Bronchial epithelial cell (primary cell): ENCODE data around the gene SLC52A3. TPM values are rescaled to one million over a fixed set of nuclear protein-coding genes. Genes with fewer than 3 reads are reported as not detected.
A peak's percentile ranks its signal among the peaks of the same experiment; 100 is the strongest.
"Not testable (repeated sequence)": the region's sequence is repeated elsewhere in the genome, so short reads cannot be mapped to it uniquely, and the experiment has no call there.

Experiments used
- DNase-seq: peaks from one replicate; pipeline ENCODE4 v3.0.0-alpha.2; 2010; ENCODE audit warnings: low read depth
- FAIRE-seq: peaks from 2 replicates; lab custom pipeline; 2011; peaks lifted over from hg19 to GRCh38; lab: Jason Lieb, UNC
- H3K27me3 ChIP-seq: 2 replicates; pipeline ENCODE4 v1.5.1; 2011; ENCODE audit warnings: low read length; ENCODE audit not compliant: control insufficient read depth, insufficient read depth
- H3K36me3 ChIP-seq: 2 replicates; pipeline ENCODE4 v1.5.1; 2011; ENCODE audit warnings: low read length; ENCODE audit not compliant: control insufficient read depth, insufficient read depth
- H3K4me3 ChIP-seq: 2 replicates; pipeline ENCODE4 v1.5.1; 2011; ENCODE audit warnings: mild to moderate bottlenecking, low read depth, low read length, control low read depth
- CTCF ChIP-seq: IDR thresholded peaks from 2 replicates; pipeline ENCODE4 v1.5.1; 2011; ENCODE audit warnings: mild to moderate bottlenecking, moderate library complexity, low read length, control low read depth, inconsistent platforms; ENCODE audit not compliant: insufficient read depth, severe bottlenecking
- total RNA-seq: library from RNA; depleted of rRNA; stranded (reverse); fragments of >200 nt; gene quantifications from 2 replicates; pipeline ENCODE4 v1.2.1, GENCODE V29; 2014

Gene SLC52A3
- total RNA-seq = 0.26 and 0.53 TPM in 2 replicates

- H3K4me3 ChIP-seq = no peak within 1 kb of the TSS
- peak; percentile 97 for FAIRE-seq
- no peaks in the 10 kb centered on the region for H3K36me3 ChIP-seq
- TF ChIP-seq CTCF = peak; percentile 74
- peak; percentile 66 for DNase-seq
- no peaks in the 10 kb centered on the region for H3K27me3 ChIP-seq
Observed at GRCh38 chr20:768426-768978, at the start of gene SLC52A3. SLC52A3 (minus strand) TSS chr20:768500; CDS start chr20:765774, 2,726 bp downstream.

DNA sequence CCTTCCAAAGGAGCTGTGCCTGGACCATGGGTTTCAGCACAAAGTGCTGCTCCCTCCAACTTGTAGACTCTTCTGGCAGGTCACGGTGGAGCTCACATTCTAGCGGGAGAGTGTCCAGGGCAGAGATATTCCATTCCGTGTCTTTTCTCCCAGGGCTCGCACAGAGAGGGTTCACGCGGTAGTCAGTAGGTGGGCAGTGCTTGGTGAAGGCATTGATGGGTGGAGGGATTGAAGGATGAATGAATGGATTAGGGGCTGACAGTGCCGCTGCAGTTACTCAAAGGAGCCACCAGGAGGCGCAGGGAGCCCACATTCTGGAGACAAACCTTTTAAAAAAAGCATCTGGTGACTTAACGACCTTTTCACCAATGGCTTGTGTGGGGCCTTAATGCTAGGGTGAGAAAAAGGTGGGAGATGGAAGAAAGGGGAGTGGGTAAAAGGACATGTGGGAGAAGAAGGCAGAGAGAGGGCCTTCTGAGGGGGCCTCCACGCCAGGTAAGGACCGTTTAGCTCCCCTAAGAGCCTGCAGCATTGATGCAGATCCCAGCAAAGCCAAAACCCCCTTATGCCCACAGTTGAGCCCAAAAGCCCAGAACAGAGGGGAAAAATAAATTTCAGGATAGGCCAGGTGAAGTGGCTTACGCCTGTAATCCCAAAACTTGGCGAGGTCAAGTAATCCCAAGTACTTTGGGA is 47.8 kb upstream of the SLC52A3 start:
- FAIRE-seq (peak; percentile 72), DNase-seq (peak; percentile 36)
- peak; percentile 99 for TF ChIP-seq CTCF
- no peak overlapping the region for H3K4me3 ChIP-seq
- H3K27me3 ChIP-seq = no peaks in the 10 kb centered on the region
- H3K36me3 ChIP-seq = no peaks in the 10 kb centered on the region

DNA sequence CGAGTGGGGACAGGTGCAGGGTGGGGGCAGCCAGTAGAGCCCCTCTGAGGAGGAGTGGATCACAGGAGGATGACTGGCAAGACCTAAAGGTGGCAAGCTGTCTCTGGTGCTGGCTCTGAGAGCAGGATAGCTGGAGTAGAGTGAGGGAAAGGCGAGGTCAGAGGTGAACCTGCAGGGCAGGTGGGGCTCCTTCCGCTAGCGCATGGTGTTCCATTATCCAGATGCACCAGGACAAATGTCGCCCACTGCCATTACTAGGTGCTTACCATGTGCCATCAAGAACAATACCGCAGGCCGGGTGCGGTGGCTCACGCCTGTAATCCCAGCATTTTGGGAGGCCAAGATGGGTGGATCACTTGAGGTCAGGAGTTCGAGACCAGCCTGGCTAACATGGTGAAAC is 46.9 kb upstream of the SLC52A3 start:
- Histone ChIP-seq H3K4me3 (no peak overlapping the region), H3K36me3 (no peaks in the 10 kb centered on the region), H3K27me3 (no peaks in the 10 kb centered on the region)
- FAIRE-seq (no peak), DNase-seq (no peak)
- TF ChIP-seq CTCF = no peak

- FAIRE-seq (no peak), DNase-seq (no peak)
- Histone ChIP-seq H3K4me3 (no peak overlapping the region), H3K36me3 (no peaks in the 10 kb centered on the region), H3K27me3 (no peaks in the 10 kb centered on the region)
- no peak for TF ChIP-seq CTCF
Observed at GRCh38 chr20:813390-813789, 45.1 kb upstream of the SLC52A3 start.

GRCh38 chr20:812435-812814 is 44.1 kb upstream of the SLC52A3 start:
- H3K36me3 ChIP-seq, H3K27me3 ChIP-seq, DNase-seq, FAIRE-seq, H3K4me3 ChIP-seq: not testable (repeated sequence)

- DNase-seq, H3K4me3 ChIP-seq, H3K36me3 ChIP-seq, H3K27me3 ChIP-seq, FAIRE-seq: not testable (repeated sequence)
Observed at GRCh38 chr20:811776-812434, 43.6 kb upstream of the SLC52A3 start.
